H1 (cell line): ENCODE data around the gene MSI2. TPM values are rescaled to one million over a fixed set of nuclear protein-coding genes. Genes with fewer than 3 reads are reported as not detected.

Experiments used
- CTCF ChIA-PET: fragments of 300-600 bp; sonication (Branson Sonifier 250); formaldehyde crosslinking; loops from one replicate; lab custom pipeline; 2021; ENCODE audit not compliant: partially characterized antibody; lab: Charles Lee
- POLR2A ChIA-PET: fragments of 300-600 bp; sonication (Branson Sonifier 250); formaldehyde crosslinking; loops from one replicate; lab custom pipeline; 2021; ENCODE audit warnings: inconsistent platforms; ENCODE audit not compliant: partially characterized antibody; lab: Charles Lee
- DNase-seq, 2 experiments: peaks; one replicate each; pipeline versions ENCODE4 v3.0.0 to v3.0.0-alpha.2; 2010 to 2022; ENCODE audit warnings: low spot score in 2 of 2, low read depth in 1 of 2, mixed read lengths in 1 of 2
- FAIRE-seq: peaks from 2 replicates; lab custom pipeline; 2011; peaks lifted over from hg19 to GRCh38; lab: Jason Lieb, UNC
- H2AFZ ChIP-seq: 2 replicates; pipeline ENCODE4 v1.8.1; 2012; ENCODE audit warnings: low read length, inconsistent platforms
- H2AK5ac ChIP-seq: 2 replicates; pipeline ENCODE4 v1.6.1; 2013; ENCODE audit warnings: low read depth, low read length
- H2BK120ac ChIP-seq: replicated peaks from 2 replicates; pipeline ENCODE3; 2013; ENCODE audit warnings: low read depth, low read length, inconsistent platforms
- H2BK12ac ChIP-seq: 2 replicates; pipeline ENCODE4 v1.6.1; 2013; ENCODE audit warnings: low read depth, low read length
- H2BK15ac ChIP-seq: 2 replicates; pipeline ENCODE4 v1.6.1; 2013; ENCODE audit warnings: low read length
- H2BK20ac ChIP-seq: 2 replicates; pipeline ENCODE4 v1.6.1; 2013; ENCODE audit warnings: low read length
- H2BK5ac ChIP-seq: 2 replicates; pipeline ENCODE4 v1.6.1; 2013; ENCODE audit warnings: low read depth, low read length
- H3K14ac ChIP-seq: 2 replicates; pipeline ENCODE4 v1.6.1; 2013; ENCODE audit warnings: inconsistent platforms; ENCODE audit not compliant: insufficient read length
- H3K18ac ChIP-seq: 2 replicates; pipeline ENCODE4 v1.6.1; 2013; ENCODE audit warnings: low read length; ENCODE audit errors: extremely low read depth
- H3K23ac ChIP-seq: 2 replicates; pipeline ENCODE4 v1.6.1; 2013; ENCODE audit warnings: inconsistent platforms; ENCODE audit not compliant: insufficient read length
- H3K23me2 ChIP-seq: 2 replicates; pipeline ENCODE4 v1.6.1; 2013; ENCODE audit warnings: low read depth, low read length
- H3K27ac ChIP-seq: 2 replicates; pipeline ENCODE4 v1.6.1; 2011; ENCODE audit warnings: low read depth, low read length, inconsistent platforms
- H3K27me3 ChIP-seq, 4 experiments: replicated peaks in 1 of 4; 1 replicate in 1 of 4; 2 replicates in 3 of 4; pipeline versions ENCODE4 v1.6.1 to v1.8.1; 2011 to 2013; ENCODE audit warnings: low read length in 3 of 4, mild to moderate bottlenecking in 3 of 4, inconsistent platforms in 2 of 4, mixed read lengths in 2 of 4, moderate library complexity in 1 of 4; ENCODE audit not compliant: control insufficient read depth in 3 of 4, insufficient read depth in 3 of 4; ENCODE audit errors: extremely low read depth in 1 of 4
- H3K36me3 ChIP-seq, 4 experiments: 2 replicates each; pipeline versions ENCODE4 v1.6.1 to v1.8.1; 2011 to 2013; ENCODE audit warnings: mild to moderate bottlenecking in 4 of 4, low read length in 3 of 4, moderate library complexity in 2 of 4, control low read depth in 1 of 4, inconsistent platforms in 1 of 4; ENCODE audit not compliant: insufficient read depth in 4 of 4, control insufficient read depth in 2 of 4
- H3K4ac ChIP-seq: replicated peaks from 2 replicates; pipeline ENCODE3; 2013; ENCODE audit warnings: low read length, low read depth, mixed read lengths, inconsistent platforms; ENCODE audit not compliant: insufficient read length
- H3K4me1 ChIP-seq, 4 experiments: replicated peaks in 1 of 4; 1 replicate in 1 of 4; 2 replicates in 3 of 4; pipeline versions ENCODE4 v1.6.1 to v1.8.1; 2011 to 2013; ENCODE audit warnings: low read length in 3 of 4, inconsistent platforms in 2 of 4, mixed read lengths in 1 of 4; ENCODE audit not compliant: insufficient read depth in 4 of 4, control insufficient read depth in 3 of 4
- H3K4me2 ChIP-seq, 2 experiments: 2 replicates each; pipeline versions ENCODE4 v1.6.1 to v1.8.1; 2011 to 2013; ENCODE audit warnings: low read depth in 2 of 2, low read length in 2 of 2, control low read depth in 1 of 2, inconsistent platforms in 1 of 2, mild to moderate bottlenecking in 1 of 2; ENCODE audit not compliant: insufficient read depth in 1 of 2
- H3K4me3 ChIP-seq, 4 experiments: fragments of 200-600, 300-600 bp in 1 of 4; sonication (generic), shearing (Covaris generic), sonication (Bioruptor Twin) in 1 of 4; 2 replicates each; pipeline versions ENCODE4 v1.5.1 to v1.8.1; 2011 to 2016; ENCODE audit warnings: low read length in 4 of 4, low read depth in 3 of 4, control low read depth in 2 of 4, inconsistent platforms in 2 of 4, mild to moderate bottlenecking in 2 of 4, mixed read lengths in 1 of 4, moderate library complexity in 1 of 4; ENCODE audit not compliant: insufficient read depth in 2 of 4; ENCODE audit errors: extremely low read depth in 1 of 4
- H3K56ac ChIP-seq: replicated peaks from 2 replicates; pipeline ENCODE3; 2013; ENCODE audit warnings: low read depth, mild to moderate bottlenecking, mixed read lengths, low read length, inconsistent platforms; ENCODE audit not compliant: insufficient read length
- H3K79me1 ChIP-seq: 2 replicates; pipeline ENCODE4 v1.6.1; 2013; ENCODE audit warnings: low read depth, low read length, control low read depth
- H3K79me2 ChIP-seq, 2 experiments: 2 replicates each; pipeline versions ENCODE4 v1.6.1 to v1.8.1; 2012 to 2013; ENCODE audit warnings: low read length in 2 of 2, mild to moderate bottlenecking in 2 of 2, inconsistent platforms in 1 of 2; ENCODE audit not compliant: insufficient read depth in 2 of 2, control insufficient read depth in 1 of 2
- H3K9ac ChIP-seq, 4 experiments: replicated peaks in 1 of 4; 1 replicate in 1 of 4; 2 replicates in 3 of 4; pipeline versions ENCODE4 v1.6.1 to v1.8.1; 2011 to 2013; ENCODE audit warnings: low read depth in 3 of 4, low read length in 3 of 4, control low read depth in 2 of 4, mild to moderate bottlenecking in 2 of 4, moderate library complexity in 2 of 4, inconsistent platforms in 1 of 4; ENCODE audit errors: extremely low read depth in 1 of 4
- H3K9me3 ChIP-seq, 2 experiments: 2 replicates each; pipeline versions ENCODE4 v1.6.1 to v1.8.1; 2012 to 2013; ENCODE audit warnings: mild to moderate bottlenecking in 2 of 2, moderate library complexity in 2 of 2, control low read depth in 1 of 2, inconsistent platforms in 1 of 2, low read depth in 1 of 2, low read length in 1 of 2, mixed read lengths in 1 of 2; ENCODE audit not compliant: insufficient read depth in 2 of 2
- H4K20me1 ChIP-seq, 2 experiments: replicated peaks in 1 of 2; 2 replicates each; pipeline versions ENCODE3 to v1.8.1; 2011 to 2013; ENCODE audit warnings: inconsistent platforms in 2 of 2, low read length in 2 of 2, mild to moderate bottlenecking in 1 of 2; ENCODE audit not compliant: insufficient read depth in 2 of 2, control insufficient read depth in 1 of 2
- H4K5ac ChIP-seq: 2 replicates; pipeline ENCODE4 v1.6.1; 2013; ENCODE audit warnings: low read length, low read depth, mixed read lengths, inconsistent platforms; ENCODE audit not compliant: insufficient read length
- H4K8ac ChIP-seq: 2 replicates; pipeline ENCODE4 v1.8.0; 2013; ENCODE audit warnings: mild to moderate bottlenecking, moderate library complexity, low read length, inconsistent platforms; ENCODE audit not compliant: insufficient read depth; ENCODE audit errors: extremely low read depth
- H4K91ac ChIP-seq: replicated peaks from 2 replicates; pipeline ENCODE3; 2013; ENCODE audit warnings: low read length, mixed read lengths, inconsistent platforms; ENCODE audit not compliant: insufficient read length
- BACH1 ChIP-seq: IDR thresholded peaks from 2 replicates; pipeline ENCODE4 v1.6.1; 2012; ENCODE audit warnings: low read length, improper control_type of control experiment
- CEBPB ChIP-seq: IDR thresholded peaks from 2 replicates; pipeline ENCODE4 v1.6.1; 2012; ENCODE audit warnings: low read depth, low read length
- CHD1 ChIP-seq: IDR thresholded peaks from 2 replicates; pipeline ENCODE4 v1.6.1; 2012; ENCODE audit warnings: low read depth, low read length, improper control_type of control experiment
- GABPA ChIP-seq: IDR thresholded peaks from 2 replicates; pipeline ENCODE4 v1.6.1; 2011; ENCODE audit warnings: mild to moderate bottlenecking, low read length, moderate library complexity, borderline replicate concordance; ENCODE audit not compliant: insufficient read depth
- GTF2F1 ChIP-seq: IDR thresholded peaks from 2 replicates; pipeline ENCODE4 v1.6.1; 2012; ENCODE audit warnings: low read depth, low read length, improper control_type of control experiment, borderline replicate concordance
- HDAC2 ChIP-seq, 2 experiments: fragments of 300-600 bp in 1 of 2; sonication (generic) in 1 of 2; IDR thresholded peaks; 2 replicates each; pipeline ENCODE4 v1.6.1; 2011 to 2012; ENCODE audit warnings: low read depth in 2 of 2, low read length in 2 of 2, mild to moderate bottlenecking in 2 of 2, moderate library complexity in 2 of 2, borderline replicate concordance in 1 of 2, inconsistent platforms in 1 of 2
- JUND ChIP-seq: IDR thresholded peaks from 2 replicates; pipeline ENCODE4 v1.6.1; 2011; ENCODE audit warnings: mild to moderate bottlenecking, improper control_type of control experiment, low read length
- KDM1A ChIP-seq: fragments of 200-600, 300-600 bp; sonication (generic); IDR thresholded peaks from 2 replicates; pipeline ENCODE4 v1.7.1; 2016; ENCODE audit warnings: mild to moderate bottlenecking, low read length, borderline replicate concordance
- RBBP5 ChIP-seq: IDR thresholded peaks from 2 replicates; pipeline ENCODE4 v1.7.1; 2012; ENCODE audit warnings: low read depth, mild to moderate bottlenecking, inconsistent platforms, low read length, moderate library complexity, borderline replicate concordance
- RFX5 ChIP-seq: IDR thresholded peaks from 2 replicates; pipeline ENCODE4 v1.6.1; 2011; ENCODE audit warnings: low read depth, low read length, improper control_type of control experiment, borderline replicate concordance
- RXRA ChIP-seq: IDR thresholded peaks from 2 replicates; pipeline ENCODE4 v1.6.1; 2011; ENCODE audit warnings: low read depth, mild to moderate bottlenecking, low read length, moderate library complexity; ENCODE audit not compliant: insufficient read depth
- SIRT6 ChIP-seq: IDR thresholded peaks from one replicate; pipeline ENCODE4 v1.7.1; 2012; ENCODE audit warnings: low read length, inconsistent platforms
- SIX5 ChIP-seq: IDR thresholded peaks from 2 replicates; pipeline ENCODE4 v1.6.1; 2011; ENCODE audit warnings: mild to moderate bottlenecking, low read depth, low read length
- whole genome bisulfite sequencing, 2 experiments: shearing (Covaris generic) in 1 of 2; methylation state at CpG; one replicate each; pipeline versions ENCODE4 v1.1.6 to v1.1.7; 2013 to 2015; ENCODE audit warnings: low lambda C conversion rate in 2 of 2, mixed read lengths in 2 of 2, inconsistent platforms in 1 of 2, low coverage in 1 of 2, missing lambda C conversion rate in 1 of 2; ENCODE audit not compliant: insufficient replicate concordance in 2 of 2, insufficient coverage in 1 of 2, insufficient read length in 1 of 2; ENCODE audit errors: extremely low coverage in 1 of 2, missing lambda C conversion rate in 1 of 2; 5-methylcytosine and 5-hydroxymethylcytosine counted together
- polyA plus RNA-seq, 7 experiments: library from polyadenylated mRNA; depleted of rRNA in 3 of 7; stranded (reverse) in 5 of 7; unstranded in 2 of 7; fragments of >200 nt in 5 of 7; fragments of 200-250 nt in 2 of 7; gene quantifications; 1 replicate in 5 of 7; 2 replicates in 1 of 7; 4 replicates in 1 of 7; pipeline versions ENCODE4 v1.2.1 to v1.2.3, GENCODE V29; 2011 to 2013; ENCODE audit warnings: missing spikeins in 2 of 7, mixed read lengths in 2 of 7
- total RNA-seq: library from RNA; stranded (reverse); fragmentation: NEBNext Ultra II Directional; extraction: Animal tissue kit (Norgen Biotek cat#: 25700); gene quantifications from 2 replicates; pipeline ENCODE4 v1.2.1, GENCODE V29; 2021
- TF ChIP-seq, protein P1 (sequence below): IDR thresholded peaks from 2 replicates; pipeline ENCODE4 v1.6.1; 2011; ENCODE audit warnings: low read depth, mild to moderate bottlenecking, low read length; ENCODE audit not compliant: insufficient read depth

Gene MSI2
- total and polyA plus RNA-seq, 2 of the 8 experiments (the other 6 are each of a cell fraction or from before 2014, with no cell fraction given) = 36.7 to 80.6 TPM

GRCh38 chr17:57284583-57284982, 28.3 kb downstream of the MSI2 start:
- H4K91ac ChIP-seq = no peak overlapping the region
- H3K18ac ChIP-seq = no peak overlapping the region
- H3K27me3 ChIP-seq = no peaks in the 10 kb centered on the region
- no peak overlapping the region for H3K23ac ChIP-seq
- no peaks in the 10 kb centered on the region for H3K9me3 ChIP-seq
- H4K20me1 ChIP-seq = peaks cover 24 to 33% of the 10 kb centered on the region in 2 experiments
- H3K4me1 ChIP-seq = peaks cover 15 to 39% (median 21%) of the 10 kb centered on the region in 4 experiments
- H3K4ac ChIP-seq = no peak overlapping the region
- FAIRE-seq (no peak), DNase-seq (no peak)
- H3K79me1 ChIP-seq = peaks cover 22% of the 10 kb centered on the region
- peaks cover 0 to 7% (median 0%) of the 10 kb centered on the region in 4 experiments; a peak in 1 of 8 replicates for H3K36me3 ChIP-seq
- no peak overlapping the region for H2BK5ac ChIP-seq
- no peak overlapping the region for H4K5ac ChIP-seq
- WGBS, 2 experiments = 80% methylated on average over 3 of the region's 3 CpGs; no CpG with 5 or more reads in 1 of the 2 experiments
- POLR2A ChIA-PET = interaction anchor here (0.6 to 1.2 kb wide), 6 partner anchors 11 to 649 kb away, joined by 3 to 5 read pairs (median 4); no protein-coding TSS in a partner anchor
- no peak overlapping the region for H3K56ac ChIP-seq
- no peak overlapping the region for H4K8ac ChIP-seq
- no peaks in the 10 kb centered on the region for H3K23me2 ChIP-seq
- no peak for TF ChIP-seq RBBP5
- no peak for TF ChIP-seq SIRT6
- no peak for TF ChIP-seq GABPA
- TF ChIP-seq CEBPB = no peak
- no peak for TF ChIP-seq SIX5
- TF ChIP-seq JUND = no peak
- TF ChIP-seq, protein P1, sequence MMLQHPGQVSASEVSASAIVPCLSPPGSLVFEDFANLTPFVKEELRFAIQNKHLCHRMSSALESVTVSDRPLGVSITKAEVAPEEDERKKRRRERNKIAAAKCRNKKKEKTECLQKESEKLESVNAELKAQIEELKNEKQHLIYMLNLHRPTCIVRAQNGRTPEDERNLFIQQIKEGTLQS = no peak
- no peak for TF ChIP-seq GTF2F1
- no peak for TF ChIP-seq RXRA
- TF ChIP-seq KDM1A = no peak
- no peak for TF ChIP-seq HDAC2 (IDR thresholded peaks at IDR 0.05; ENCODE audit: borderline replicate concordance in 1 of 2, low read depth in 2 of 2, low read length in 2 of 2)
- TF ChIP-seq CHD1 = no peak
- no peak for TF ChIP-seq BACH1
- no peak for TF ChIP-seq RFX5
- CTCF ChIA-PET = interaction anchor here (0.7 to 2.6 kb wide), 8 partner anchors 14 to 340 kb away, joined by 3 to 8 read pairs (median 3); no protein-coding TSS in a partner anchor
- H2BK15ac ChIP-seq = no peak overlapping the region
- no peak overlapping the region for H3K9ac ChIP-seq
- H2AFZ ChIP-seq = no peak overlapping the region
- H3K14ac ChIP-seq = no peak overlapping the region
- H2AK5ac ChIP-seq = no peak overlapping the region
- no peak overlapping the region for H3K27ac ChIP-seq
- no peak overlapping the region for H2BK120ac ChIP-seq
- H3K79me2 ChIP-seq = peaks cover 0 to 49% of the 10 kb centered on the region in 2 experiments; a peak in 3 of 4 replicates
- peak overlapping the region; percentile 17 to 43; a peak in 2 of 4 replicates for H3K4me2 ChIP-seq
- H2BK20ac ChIP-seq = no peak overlapping the region
- H3K4me3 ChIP-seq = peak overlapping the region in 1 of 4 experiments; percentile 3; a peak in 1 of 8 replicates
- no peak overlapping the region for H2BK12ac ChIP-seq
